Measurements from ENCODE around the gene PNPT1. TPM values are rescaled to one million over a fixed set of nuclear protein-coding genes. Genes with fewer than 3 reads are reported as not detected.

PNPT1 gene
- total RNA-seq, 1 donor from 2014 or later: 27.5 TPM

- no peak within 1 kb of the TSS for H3K27ac Mint-ChIP-seq
- peaks cover 9% of the 10 kb centered on the region for H3K36me3 Mint-ChIP-seq (ENCODE audit: insufficient read depth)
- TF ChIP-seq CTCF (IDR thresholded peaks at IDR 0.05; ENCODE audit: unreplicated experiment): peak; percentile 52
- H3K27me3 Mint-ChIP-seq: no peaks in the 10 kb centered on the region
- H3K4me3 Mint-ChIP-seq (ENCODE audit: low read depth): no peak within 1 kb of the TSS
- no peaks in the 10 kb centered on the region for H3K9me3 Mint-ChIP-seq (ENCODE audit: low read depth)
- peak; percentile 98 for DNase-seq (ENCODE audit: low spot score, unreplicated experiment)
- H3K4me1 Mint-ChIP-seq (ENCODE audit: low read depth): peaks cover 17% of the 10 kb centered on the region
These were observed 76.2 kb downstream of the PNPT1 start, which contains the start of gene PPP4R3B for GRCh38 chr2:55617175-55618024. Gene PPP4R3B (minus strand): TSS chr2:55617622. CDS start chr2:55617285, 337 bp downstream.

GRCh38 chr2:55616551-55617174, 77.0 kb downstream of the PNPT1 start:
- Mint-ChIP-seq H3K9me3 (ENCODE audit: low read depth) (no peaks in the 10 kb centered on the region), H3K27me3 (no peaks in the 10 kb centered on the region), H3K27ac (no peak overlapping the region), H3K4me3 (ENCODE audit: low read depth) (no peak overlapping the region), H3K4me1 (ENCODE audit: low read depth) (peaks cover 16% of the 10 kb centered on the region), H3K36me3 (ENCODE audit: insufficient read depth) (peaks cover 9% of the 10 kb centered on the region)
- TF ChIP-seq CTCF (IDR thresholded peaks at IDR 0.05; ENCODE audit: unreplicated experiment): no peak
- DNase-seq (ENCODE audit: low spot score, unreplicated experiment): no peak

GRCh38 chr2:55611997-55612396, 81.6 kb downstream of the PNPT1 start:
- peaks cover 20% of the 10 kb centered on the region for H3K4me1 Mint-ChIP-seq (ENCODE audit: low read depth)
- no peaks in the 10 kb centered on the region for H3K27me3 Mint-ChIP-seq
- H3K9me3 Mint-ChIP-seq (ENCODE audit: low read depth): no peaks in the 10 kb centered on the region
- peak overlapping the region; percentile 33 for H3K27ac Mint-ChIP-seq
- peaks cover 15% of the 10 kb centered on the region for H3K36me3 Mint-ChIP-seq (ENCODE audit: insufficient read depth)
- DNase-seq (ENCODE audit: low spot score, unreplicated experiment): no peak
- TF ChIP-seq CTCF (IDR thresholded peaks at IDR 0.05; ENCODE audit: unreplicated experiment): no peak
- H3K4me3 Mint-ChIP-seq (ENCODE audit: low read depth): no peak overlapping the region

GRCh38 chr2:55610954-55611743, 82.5 kb downstream of the PNPT1 start:
- H3K27ac Mint-ChIP-seq: peak overlapping the region; percentile 33
- no peaks in the 10 kb centered on the region for H3K27me3 Mint-ChIP-seq
- no peak for TF ChIP-seq CTCF (IDR thresholded peaks at IDR 0.05; ENCODE audit: unreplicated experiment)

More at GRCh38 chr2:55610954-55611743, 82.5 kb downstream of the PNPT1 start:
- Mint-ChIP-seq H3K4me3 (ENCODE audit: low read depth) (no peak overlapping the region), H3K4me1 (ENCODE audit: low read depth) (peaks cover 19% of the 10 kb centered on the region), H3K9me3 (ENCODE audit: low read depth) (no peaks in the 10 kb centered on the region), H3K36me3 (ENCODE audit: insufficient read depth) (peaks cover 18% of the 10 kb centered on the region)
- DNase-seq (ENCODE audit: low spot score, unreplicated experiment): no peak

All from progenitor cell of endocrine pancreas (in vitro differentiated cells).